K562 (cell line): ENCODE results near the gene MOB3C. TPM values are rescaled to one million over a fixed set of nuclear protein-coding genes. Genes with fewer than 3 reads are reported as not detected.
A peak's percentile ranks its signal among the peaks of the same experiment; 100 is the strongest.

Source experiments
- BCOR ChIP-seq: fragments of 450-650 bp; IDR thresholded peaks from 2 replicates; pipeline ENCODE4 v1.6.1; 2016
- CBX3 ChIP-seq, 2 experiments: IDR thresholded peaks; 1 replicate in 1 of 2; 2 replicates in 1 of 2; pipeline ENCODE4 v1.6.1; 2012; ENCODE audit warnings: inconsistent platforms in 2 of 2, low read length in 2 of 2, borderline replicate concordance in 1 of 2, control low read depth in 1 of 2
- CEBPG ChIP-seq, 3 experiments: fragments of 200-800 bp in 1 of 3; sonication (Bioruptor generic) in 1 of 3; sonication (generic) in 1 of 3; formaldehyde crosslinking in 1 of 3; IDR thresholded peaks in 2 of 3; conservative IDR thresholded peaks in 1 of 3; 2 replicates each; pipeline versions ENCODE4 v1.6.1 to v1.8.0; 2016 to 2022; ENCODE audit warnings: missing compliant biosample characterization in 2 of 3, missing genetic modification characterization in 2 of 3, mild to moderate bottlenecking in 1 of 3, missing genetic modification reagents in 1 of 3
- ELK1 ChIP-seq: sonication (generic); formaldehyde crosslinking; IDR thresholded peaks from 2 replicates; pipeline ENCODE4 v1.8.1; 2022; ENCODE audit warnings: missing genetic modification reagents
- HDAC1 ChIP-seq, 2 experiments: fragments of 450-650 bp; IDR thresholded peaks; 2 replicates each; pipeline ENCODE4 v1.6.1; 2016 to 2017; ENCODE audit warnings: inconsistent platforms in 1 of 2, mild to moderate bottlenecking in 1 of 2, moderate library complexity in 1 of 2
- HNRNPUL1 ChIP-seq: fragments of 200-400 bp; formaldehyde crosslinking; IDR thresholded peaks from 2 replicates; pipeline ENCODE4 v1.6.1; 2017; ENCODE audit warnings: low read length
- ILK ChIP-seq: fragments of 450-650 bp; IDR thresholded peaks from 2 replicates; pipeline ENCODE4 v1.6.1; 2016; ENCODE audit warnings: missing genetic modification characterization, low read depth, mild to moderate bottlenecking, missing compliant biosample characterization, moderate library complexity, borderline replicate concordance
- MEIS2 ChIP-seq: fragments of 450-650 bp; IDR thresholded peaks from 2 replicates; pipeline ENCODE4 v1.6.1; 2014; ENCODE audit warnings: mild to moderate bottlenecking; ENCODE audit not compliant: partially characterized antibody
- MYC ChIP-seq, 2 experiments: fragments of 250-450 bp in 1 of 2; sonication (Bioruptor Pico) in 1 of 2; IDR thresholded peaks; 2 replicates each; pipeline versions ENCODE4 v1.5.1 to v1.6.1; 2012 to 2021; ENCODE audit warnings: low read depth in 2 of 2, borderline replicate concordance in 1 of 2, improper control_type of control experiment in 1 of 2, low read length in 1 of 2, mild to moderate bottlenecking in 1 of 2, moderate library complexity in 1 of 2
- NFYB ChIP-seq: IDR thresholded peaks from 2 replicates; pipeline ENCODE4 v1.6.1; 2011; ENCODE audit warnings: mild to moderate bottlenecking, moderate library complexity; ENCODE audit not compliant: insufficient read length; ENCODE audit errors: extremely low read depth
- ZBTB40 ChIP-seq, 2 experiments: fragments of 450-650 bp in 1 of 2; sonication (generic) in 1 of 2; formaldehyde crosslinking in 1 of 2; IDR thresholded peaks; 2 replicates each; pipeline versions ENCODE4 v1.7.1 to v1.9.0; 2016 to 2022; ENCODE audit warnings: inconsistent platforms in 1 of 2, mild to moderate bottlenecking in 1 of 2, missing genetic modification reagents in 1 of 2
- ZNF146 ChIP-seq: IDR thresholded peaks from one replicate; pipeline ENCODE4 v1.6.1; 2018; ENCODE audit warnings: missing compliant biosample characterization; ENCODE audit not compliant: unreplicated experiment
- ZNF24 ChIP-seq: fragments of 450-650 bp; IDR thresholded peaks from 2 replicates; pipeline ENCODE4 v1.6.1; 2016
- ZNF512 ChIP-seq: IDR thresholded peaks from 2 replicates; pipeline ENCODE4 v1.6.1; 2016; ENCODE audit warnings: missing genetic modification characterization, missing compliant biosample characterization
- polyA plus RNA-seq, 8 experiments: library from polyadenylated mRNA; depleted of rRNA in 4 of 8; stranded (reverse) in 5 of 8; unstranded in 3 of 8; fragments of >200 nt; fragmentation: Nextera tagmentation in 2 of 8; fragmentation: Illumina TruSeq in 1 of 8; extraction: Ambion mirVana in 2 of 8; extraction: Trizol in 1 of 8; gene quantifications; 2 replicates each; pipeline versions ENCODE4 v1.2.1 to v1.2.3, GENCODE V29; 2011 to 2014; ENCODE audit warnings: inconsistent platforms in 1 of 8, missing spikeins in 1 of 8
- total RNA-seq, 7 experiments: library from RNA; depleted of rRNA in 6 of 7; stranded (reverse); fragments of >200 nt in 6 of 7; fragmentation: Illumina TruSeq in 2 of 7; extraction: Trizol in 2 of 7; gene quantifications; 2 replicates each; pipeline versions ENCODE4 v1.2.1 to v1.2.3, GENCODE V29; 2011 to 2021; ENCODE audit warnings: low replicate concordance in 1 of 7

MOB3C gene
- total and polyA plus RNA-seq, 9 of the 15 experiments (the other 6 are each of a cell fraction or from before 2014, with no cell fraction given), result 1.0 to 7.5 (median 3.7) TPM

GRCh38 chr1:46603858-46604549, 12.6 kb downstream of the MOB3C start, which contains the start of gene MKNK1 (continued):
- peak; percentile 50 for TF ChIP-seq ZBTB40 (IDR thresholded peaks at IDR 0.05)
- TF ChIP-seq ZBTB40 (CRISPR knock-in tag; IDR thresholded peaks at IDR 0.05), result no peak
- peak; percentile 71 for TF ChIP-seq BCOR
- peak in 1 of 2 experiments; percentile 89; a peak in 2 of 4 replicates for TF ChIP-seq HDAC1 (IDR thresholded peaks at IDR 0.05)
- no peak for TF ChIP-seq ZNF146
- TF ChIP-seq CEBPG (CRISPR knock-in tag; IDR thresholded peaks at IDR 0.05), result no peak
- no peak for TF ChIP-seq CEBPG (tag; conservative IDR thresholded peaks at IDR 0.05 in 1 of 2, IDR thresholded peaks at IDR 0.05 in 1 of 2)
- TF ChIP-seq ZNF24, result no peak
- peak; percentile 47; the same call in 1 of the 2 replicates for TF ChIP-seq MYC (IDR thresholded peaks at IDR 0.05; ENCODE audit: low read depth, low read length)
- no peak for TF ChIP-seq MYC (CRISPR knock-in tag; IDR thresholded peaks at IDR 0.05; ENCODE audit: borderline replicate concordance, low read depth)
- TF ChIP-seq CBX3 (IDR thresholded peaks at IDR 0.05; ENCODE audit: borderline replicate concordance in 1 of 2, low read length in 2 of 2), result no peak; a peak in 1 of 3 replicates
- peak; percentile 95 for TF ChIP-seq MEIS2
- TF ChIP-seq NFYB, result no peak
- no peak for TF ChIP-seq HNRNPUL1
- no peak for TF ChIP-seq ILK (tag)
- TF ChIP-seq ELK1 (CRISPR knock-in tag), result no peak
- TF ChIP-seq ZNF512 (tag), result no peak
